GM18519 (cell line): Measurements from ENCODE around the gene FOXA3.
"Not testable (repeated sequence)": the region's sequence is repeated elsewhere in the genome, so short reads cannot be mapped to it uniquely, and the experiment has no call there.

Experiments used
- ATAC-seq: cut with Tn5 transposase; IDR thresholded peaks from one replicate; pipeline ENCODE4 v1.9.1; 2021; ENCODE audit warnings: mild to moderate bottlenecking, moderate library complexity; ENCODE audit not compliant: unreplicated experiment, low FRiP score

The FOXA3 gene

DNA sequence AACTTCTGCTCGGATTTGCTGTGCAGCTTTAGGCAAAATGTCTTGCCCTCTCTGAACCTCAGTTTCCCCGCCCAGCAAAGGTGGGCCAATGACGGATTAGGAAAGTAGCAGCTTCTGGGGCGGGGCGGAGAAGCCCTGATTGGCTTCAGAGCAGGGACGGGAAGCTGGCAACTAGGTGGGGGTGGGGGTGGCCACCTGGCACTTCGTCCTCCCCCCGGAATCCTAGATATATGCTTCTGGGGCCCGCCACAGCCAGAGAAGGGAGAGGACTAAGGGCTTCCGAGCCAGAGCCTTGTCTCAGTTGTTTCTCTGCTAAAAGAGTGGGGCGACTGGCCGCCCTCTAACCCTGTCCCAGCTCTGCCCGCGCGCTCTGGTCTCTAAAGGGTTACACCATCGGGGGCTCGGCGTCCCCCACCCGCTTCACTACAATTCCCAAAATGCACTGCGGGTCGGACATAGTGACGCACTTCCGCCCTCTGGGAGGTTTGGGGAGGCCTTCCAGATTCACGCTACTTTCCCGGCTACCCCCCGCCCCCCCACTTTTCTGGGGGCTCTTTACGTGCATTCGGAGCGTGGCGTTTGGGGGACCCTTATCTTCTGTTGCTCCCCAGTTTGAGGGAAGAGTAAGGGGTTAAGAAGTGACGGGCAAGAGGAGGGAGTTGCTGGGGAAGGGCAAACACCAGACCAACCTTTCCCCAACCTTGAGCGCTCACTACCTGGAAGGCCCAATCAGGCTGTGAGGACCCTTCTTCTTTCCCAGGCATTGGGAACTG, 22.5 kb downstream of the FOXA3 start:
- ATAC-seq, result peak; percentile 39

DNA sequence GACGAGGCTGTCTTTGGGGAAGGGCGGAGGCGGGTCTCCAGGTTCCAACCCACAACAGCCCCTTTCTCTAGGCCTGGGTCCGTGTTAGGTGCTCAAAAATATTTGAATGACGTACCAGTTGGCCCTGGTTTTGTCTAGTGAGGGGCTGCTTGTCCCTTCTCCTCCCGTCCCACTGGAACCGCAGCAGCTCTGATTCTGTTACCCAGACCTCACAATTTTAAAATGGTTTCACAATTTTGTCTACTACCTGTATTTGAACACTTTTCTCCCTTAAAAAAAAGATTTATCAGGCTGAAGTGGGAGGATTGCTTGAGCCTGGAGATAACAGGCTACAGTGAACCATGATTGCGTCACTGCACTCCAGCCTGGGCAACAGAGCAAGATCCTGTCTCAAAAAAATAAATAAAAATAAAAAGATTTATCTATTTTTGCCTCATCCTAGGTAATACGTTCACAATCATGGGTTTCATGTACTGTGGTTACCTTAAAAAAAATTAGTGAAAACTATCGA, 23.1 kb downstream of the FOXA3 start:
- ATAC-seq, result no peak

DNA sequence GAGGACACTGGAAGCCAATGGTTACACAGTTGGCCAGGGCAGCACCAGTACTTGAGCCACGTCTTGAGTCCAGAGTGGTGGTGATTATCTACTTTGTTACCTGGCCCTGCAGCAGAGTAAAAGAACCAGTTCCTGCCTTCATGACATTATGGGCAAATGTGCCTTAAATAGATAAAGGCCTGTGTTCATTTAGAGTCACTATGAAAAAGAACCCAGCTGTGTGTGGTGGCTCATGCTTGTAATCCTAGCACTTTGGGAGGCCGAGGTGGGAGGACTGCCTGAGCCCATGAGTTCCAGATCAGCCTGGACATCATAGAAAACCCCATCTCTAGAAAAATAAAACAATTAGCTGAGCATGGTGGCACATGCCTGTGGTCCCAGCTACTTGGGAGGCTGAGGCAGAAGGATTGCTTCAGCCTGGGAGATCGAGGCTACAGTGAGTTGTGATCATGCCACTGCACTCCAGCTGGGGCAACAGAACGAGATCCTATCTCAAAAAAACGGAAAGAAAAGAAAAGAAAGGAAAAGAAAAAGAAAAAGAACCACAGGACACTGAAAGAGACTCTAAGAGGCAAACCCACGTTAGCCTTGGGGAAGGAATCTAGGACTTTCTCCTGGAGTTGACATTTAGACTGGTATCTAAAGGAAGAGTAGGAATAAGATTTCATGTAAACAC, 25.2 kb downstream of the FOXA3 start:
- ATAC-seq, result no peak

DNA sequence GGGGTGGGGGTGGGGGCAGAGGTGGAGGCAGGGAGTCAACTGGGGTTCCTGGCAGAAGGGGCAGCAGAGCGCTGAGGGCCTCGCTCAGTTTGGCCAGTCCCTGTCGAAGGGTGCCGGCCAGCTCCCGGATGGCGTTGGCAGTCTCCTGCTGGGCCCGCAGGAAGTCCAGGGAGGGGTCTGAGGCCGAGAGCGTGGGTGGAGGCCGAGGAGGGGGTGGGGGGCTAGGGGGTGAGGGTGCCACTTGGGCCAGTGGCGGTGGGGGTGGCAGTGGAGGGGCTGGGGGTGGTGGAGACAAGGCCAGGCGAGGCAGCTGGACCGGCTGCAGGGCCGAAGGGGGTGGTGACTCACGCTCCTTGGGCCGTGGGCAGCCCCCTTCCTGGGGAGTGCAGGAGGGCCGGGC, 26.8 kb downstream of the FOXA3 start:
- no peak for ATAC-seq

DNA sequence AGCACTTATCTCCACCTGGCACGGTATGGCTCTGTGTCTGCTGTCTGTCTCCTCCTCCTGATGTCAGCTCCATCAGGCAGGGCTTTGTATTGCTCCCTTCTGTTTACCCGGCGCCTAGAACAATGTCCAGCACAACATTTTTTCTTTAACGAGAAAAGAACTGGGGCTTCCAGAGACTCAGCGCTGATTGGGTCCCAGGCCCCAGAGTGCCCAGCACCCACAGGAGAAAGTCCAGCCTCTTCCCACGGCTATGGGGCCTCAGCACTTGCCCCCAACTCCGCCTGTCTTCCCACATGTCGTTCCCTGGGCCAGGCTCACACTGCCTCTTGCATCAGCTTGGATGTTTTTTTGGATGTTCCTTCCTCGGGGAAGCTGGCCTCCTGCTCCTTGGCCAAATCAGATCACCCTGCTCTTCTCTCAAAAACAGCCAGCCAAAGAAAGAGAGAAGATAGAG, 31.4 kb downstream of the FOXA3 start:
- ATAC-seq, result no peak

DNA sequence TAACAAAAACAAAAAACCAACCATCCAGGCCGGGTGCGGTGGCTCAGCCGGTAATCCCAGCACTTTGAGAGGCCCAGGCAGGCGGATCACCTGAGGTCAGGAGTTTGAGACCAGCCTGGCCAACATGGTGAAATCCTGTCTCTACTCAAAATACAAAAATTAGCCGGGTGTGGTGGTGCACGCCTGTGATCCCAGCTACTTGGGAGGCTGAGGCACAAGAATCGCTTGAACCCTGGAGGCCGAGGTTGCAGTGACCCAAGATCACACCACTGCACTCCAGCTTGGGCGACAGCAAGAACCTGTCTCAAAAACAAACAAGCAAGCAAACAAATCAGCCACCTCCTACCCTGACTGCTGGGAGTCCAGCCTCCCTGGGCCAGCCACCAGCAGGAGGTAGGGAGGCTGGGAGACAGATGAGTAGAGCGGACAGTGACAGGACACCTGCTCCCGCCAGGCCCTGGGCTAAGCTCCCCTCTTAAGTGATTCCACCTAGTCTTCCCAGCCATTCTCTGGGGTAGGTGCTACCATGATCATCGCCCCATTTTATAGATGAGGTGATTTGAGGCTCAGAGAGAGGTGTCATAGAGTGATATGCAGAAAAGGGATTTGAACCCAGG, 32.0 kb downstream of the FOXA3 start:
- not testable (repeated sequence) for ATAC-seq

DNA sequence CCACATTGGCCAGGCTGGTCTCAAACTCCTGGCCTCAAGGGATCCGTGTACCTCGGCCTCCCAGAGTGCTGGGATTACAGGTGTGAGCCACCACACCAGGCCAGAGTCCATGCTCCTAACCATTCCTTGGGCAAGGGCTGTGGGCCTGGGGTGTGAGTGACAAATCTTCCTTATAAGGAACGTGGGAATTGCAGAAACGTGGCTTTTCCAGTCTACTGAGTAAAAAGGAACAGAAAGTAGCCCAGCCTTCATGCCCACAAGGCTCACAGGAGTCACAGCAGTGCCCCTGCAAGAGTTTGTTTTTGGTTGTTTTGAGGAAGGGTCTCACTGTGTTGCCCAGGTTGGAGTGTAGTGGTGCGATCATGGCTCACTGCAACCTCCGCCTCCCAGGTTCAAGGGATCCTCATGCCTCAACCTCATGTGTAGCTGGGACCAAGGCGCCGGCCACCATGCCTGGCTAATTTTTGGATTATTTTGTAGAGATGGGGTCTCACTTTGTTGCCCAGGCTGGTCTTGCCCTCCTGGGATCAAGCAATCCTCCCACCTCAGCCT, 33.2 kb downstream of the FOXA3 start:
- no peak for ATAC-seq

DNA sequence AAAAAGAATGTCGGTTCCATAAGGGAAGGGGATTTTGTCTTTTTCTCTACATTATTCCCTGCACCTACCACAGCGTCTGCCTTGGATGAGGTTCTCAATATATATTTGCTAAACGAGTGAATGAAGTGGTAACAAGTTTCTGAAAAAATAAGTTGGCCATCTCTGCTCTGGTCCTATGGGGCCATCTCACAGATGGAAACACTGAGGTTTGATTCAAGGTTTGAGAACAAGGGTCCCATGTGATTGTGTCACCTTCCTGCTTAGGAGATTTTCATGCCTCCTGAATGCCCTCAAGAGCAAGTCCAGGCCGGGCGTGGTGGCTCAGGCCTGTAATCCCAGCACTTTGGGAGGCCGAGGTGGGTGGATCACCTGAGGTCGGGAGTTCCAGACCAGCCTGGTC, 35.1 kb downstream of the FOXA3 start:
- ATAC-seq, result no peak

DNA sequence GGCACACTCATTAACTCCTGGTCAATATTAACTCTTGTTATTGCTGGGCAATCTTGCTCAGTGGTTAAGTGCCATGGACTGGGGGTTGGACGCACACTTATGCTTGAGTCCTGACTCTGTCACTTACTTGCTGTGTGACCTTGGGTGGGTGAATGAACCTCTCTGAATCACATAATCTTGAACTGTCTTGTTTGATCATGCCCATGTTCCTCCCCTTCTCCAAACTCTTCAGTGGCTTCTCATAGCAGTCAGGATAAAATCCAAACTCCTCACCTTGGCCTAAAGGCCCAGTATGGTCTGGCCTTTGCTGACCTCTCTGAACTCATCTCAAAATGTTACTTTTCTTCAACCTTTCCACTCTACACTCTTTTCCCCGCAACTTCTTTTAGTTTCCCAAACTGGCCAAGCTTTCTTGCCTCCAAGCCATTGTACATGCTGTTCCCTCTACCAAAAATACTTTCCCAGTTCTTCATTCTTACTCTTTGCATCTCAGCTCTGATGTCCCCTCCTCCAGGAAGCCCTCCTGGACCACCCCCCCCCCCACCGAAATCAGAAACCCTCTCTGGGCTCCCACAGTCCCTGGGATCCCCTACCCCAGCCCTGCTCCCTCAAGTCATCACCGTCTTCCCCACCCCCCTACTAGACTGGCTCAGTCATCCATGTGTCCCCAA, 35.9 kb downstream of the FOXA3 start:
- ATAC-seq, result no peak

DNA sequence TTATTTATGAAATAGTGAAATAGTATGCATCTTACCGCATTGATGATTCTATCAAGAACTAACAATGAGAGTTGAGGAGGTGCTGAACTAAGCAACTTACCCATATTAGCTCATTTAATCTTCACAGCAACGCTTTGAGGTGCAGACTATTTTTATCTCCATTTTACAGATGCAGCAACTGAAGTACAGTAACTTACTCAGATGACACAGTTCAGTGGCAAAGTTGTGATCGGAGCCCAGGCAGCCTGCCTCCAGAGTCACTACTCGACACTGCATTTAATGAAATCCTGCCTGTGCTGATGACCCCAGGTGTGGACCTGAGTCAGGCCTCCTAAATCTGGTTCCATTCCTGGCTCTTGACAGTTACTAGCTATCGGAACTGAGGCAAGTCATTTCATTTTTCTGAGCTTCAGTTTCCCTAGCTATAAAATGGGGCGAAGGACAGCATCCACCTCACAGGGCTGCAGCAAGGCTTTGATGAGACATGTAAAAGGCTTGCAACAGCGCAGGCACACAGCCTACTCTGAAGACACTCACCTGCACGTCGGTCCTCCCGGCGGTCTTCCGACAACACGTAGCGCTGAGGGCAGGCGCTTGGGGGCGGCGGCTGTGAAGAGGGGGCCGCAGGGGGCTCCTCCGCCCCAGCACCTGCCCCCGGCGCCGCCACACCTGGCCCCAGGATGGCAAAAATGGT, 36.8 kb downstream of the FOXA3 start:
- ATAC-seq, result no peak

DNA sequence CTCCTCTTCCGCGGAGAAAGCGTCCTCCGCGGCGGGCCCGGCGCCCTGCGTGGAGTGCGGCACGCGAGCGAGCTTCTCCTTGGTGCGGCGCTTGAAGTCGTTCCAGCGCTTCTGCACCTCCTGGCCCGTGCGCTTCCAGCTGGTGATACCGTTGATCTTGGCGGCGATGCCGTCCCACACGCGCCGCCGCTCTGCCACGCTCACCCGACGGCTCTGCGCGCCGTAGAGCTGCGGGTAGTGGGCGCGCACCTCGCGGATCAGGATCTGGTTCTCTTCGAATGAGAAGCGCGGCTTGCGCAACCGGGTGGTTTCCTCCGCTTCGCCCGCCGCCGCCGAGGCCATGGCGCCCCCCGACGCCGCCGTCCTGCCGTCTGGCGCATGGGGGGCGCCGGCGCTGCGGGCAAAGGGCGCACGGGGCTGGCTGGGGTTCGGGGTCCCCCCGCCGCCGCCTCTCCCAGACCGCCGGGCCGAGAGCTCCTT, 37.3 kb downstream of the FOXA3 start:
- ATAC-seq, result no peak

DNA sequence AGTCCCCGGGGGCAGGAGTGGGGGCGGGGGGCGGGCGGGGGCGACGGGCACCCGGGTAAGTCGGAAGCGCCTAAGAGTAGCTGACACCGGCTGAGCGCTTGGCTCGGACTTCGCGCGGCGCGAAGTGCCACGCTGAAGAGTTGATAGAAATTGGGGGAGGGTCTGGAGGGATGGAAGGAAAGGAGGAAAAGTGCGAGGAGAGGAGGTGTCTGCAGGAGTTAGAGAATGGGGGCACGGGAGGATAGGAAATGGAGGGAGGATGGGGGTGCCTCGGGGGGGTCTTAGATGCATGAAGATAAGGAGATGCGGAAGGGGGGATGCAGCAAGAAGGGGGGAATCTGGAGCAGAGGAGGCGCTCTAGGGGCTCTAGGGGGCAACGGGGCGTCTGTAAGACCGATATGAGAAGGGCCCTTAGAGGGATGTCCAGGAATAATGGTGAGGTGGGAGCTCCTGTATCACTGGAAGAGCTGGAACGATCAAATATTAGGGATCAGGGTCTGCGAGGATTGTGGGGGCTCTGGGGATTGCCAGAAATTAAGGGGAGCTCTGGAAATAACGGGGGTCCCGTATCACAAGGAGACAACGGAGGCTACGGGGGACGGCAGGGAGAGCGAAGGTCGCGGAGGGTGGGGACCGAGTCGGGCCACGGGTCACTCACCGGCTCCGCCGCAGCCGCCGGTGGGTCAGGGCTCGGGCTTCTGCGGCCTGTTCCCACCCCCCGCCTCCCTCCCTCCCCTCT, 38.0 kb downstream of the FOXA3 start, which contains the start of gene MYPOP:
TSS of gene MYPOP (minus strand) at position 702 of the 739 bp plus-strand sequence. CDS start 840 bp downstream, outside the sequence.
- ATAC-seq, result no peak

DNA sequence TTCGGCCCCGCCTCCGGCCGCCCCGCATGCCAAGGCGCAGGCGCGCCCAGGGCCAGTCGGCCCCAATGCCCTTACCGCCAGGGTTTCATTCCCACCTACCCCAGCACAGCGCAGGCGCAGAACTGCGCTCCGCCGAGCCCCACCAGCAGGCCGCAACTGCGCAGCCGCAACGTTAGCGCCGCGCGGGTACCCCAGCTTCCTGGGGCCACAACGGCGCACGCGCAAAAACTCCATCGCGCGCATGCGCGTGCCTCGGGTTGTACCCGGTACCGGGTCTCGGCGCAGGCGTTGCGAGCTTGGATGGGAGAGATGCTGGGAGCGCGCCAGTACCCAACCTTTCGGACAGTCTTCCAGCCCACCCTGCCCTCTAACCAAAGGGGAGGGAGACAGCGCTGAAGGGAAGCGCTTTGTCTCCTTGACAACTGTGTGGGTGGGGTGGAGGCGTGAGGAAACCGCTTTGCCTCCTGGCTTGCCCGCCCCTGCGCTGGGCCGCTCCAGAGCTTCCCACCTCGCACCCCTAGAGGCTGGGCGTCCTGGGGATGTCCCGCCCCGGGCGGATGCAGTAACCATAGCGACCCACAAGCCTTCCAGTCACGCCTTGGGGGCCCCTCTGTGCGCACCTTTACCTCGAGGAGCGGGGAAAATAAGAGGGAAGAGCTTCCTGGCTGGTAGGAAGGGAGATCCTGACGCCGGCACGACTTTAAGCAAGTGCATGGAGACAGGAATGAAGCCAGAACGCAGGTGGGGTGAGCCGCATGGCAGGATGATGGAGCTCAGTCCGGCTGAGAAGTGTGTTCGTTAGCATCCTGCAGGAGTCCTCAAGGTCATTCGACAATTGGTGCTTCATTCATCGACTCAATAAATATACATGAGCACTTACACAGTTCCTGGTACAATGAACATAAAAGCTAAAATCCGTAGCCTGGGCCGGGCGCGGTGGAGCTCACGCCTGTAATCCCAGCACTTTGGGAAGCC, 38.8 kb downstream of the FOXA3 start:
- ATAC-seq, result peak; percentile 84

DNA sequence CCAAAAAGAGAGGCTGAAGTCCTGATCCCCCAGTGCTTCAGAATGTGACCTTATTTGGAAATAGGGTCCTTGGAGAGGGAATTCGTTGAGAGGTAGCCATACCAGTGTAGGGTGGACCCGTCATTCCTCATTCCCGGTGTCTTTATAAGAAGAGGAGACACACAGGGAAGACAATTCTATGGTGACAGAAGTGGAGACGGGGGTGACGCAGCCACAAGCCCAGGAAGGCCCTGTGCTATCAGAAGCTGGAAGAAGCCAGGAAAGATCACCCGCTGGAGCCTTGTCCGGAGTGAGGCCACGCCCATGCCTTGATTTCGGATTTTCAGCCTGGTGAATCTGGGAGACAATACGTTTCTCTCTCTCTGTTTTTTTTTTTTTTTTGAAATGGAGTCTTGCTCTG, 40.9 kb downstream of the FOXA3 start:
- no peak for ATAC-seq

DNA sequence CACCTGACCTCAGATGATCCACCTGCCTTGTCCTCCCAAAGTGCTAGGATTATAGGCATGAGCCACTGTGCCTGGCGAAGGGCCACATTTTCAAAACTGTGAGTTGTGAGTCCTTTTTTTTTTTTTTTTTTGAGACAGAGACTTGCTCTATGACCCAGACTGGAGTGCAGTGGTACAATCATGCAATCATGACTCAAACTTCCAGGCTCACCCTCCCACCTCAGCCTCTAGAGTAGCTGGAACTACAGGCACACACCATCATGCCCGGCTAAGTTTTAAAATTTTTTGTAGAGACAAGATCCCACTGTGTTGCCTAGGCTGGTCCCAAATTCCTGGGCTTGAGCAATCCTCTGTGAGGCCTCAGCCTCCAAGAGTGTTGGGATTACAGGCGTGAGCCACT, 42.1 kb downstream of the FOXA3 start:
- no peak for ATAC-seq

DNA sequence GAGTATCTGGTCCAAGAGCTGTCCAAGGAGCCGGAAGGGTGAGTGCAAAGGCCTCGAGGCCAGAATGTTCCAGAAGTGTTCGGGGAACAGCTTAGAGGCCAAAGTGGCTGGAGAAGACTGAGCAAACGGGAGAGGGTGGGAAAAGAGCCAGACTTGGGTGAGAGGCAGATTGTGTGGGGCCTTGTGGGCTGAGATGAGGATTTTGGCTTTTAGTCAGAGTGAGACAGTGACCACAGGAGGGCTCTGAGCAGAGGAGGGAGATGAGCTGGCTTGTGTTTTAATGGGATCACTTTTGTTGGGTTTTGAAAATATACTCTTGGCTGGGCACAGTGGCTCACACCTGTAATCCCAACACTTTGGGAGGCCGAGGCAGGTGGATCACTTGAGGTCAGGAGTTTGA, 44.8 kb downstream of the FOXA3 start:
- no peak for ATAC-seq

DNA sequence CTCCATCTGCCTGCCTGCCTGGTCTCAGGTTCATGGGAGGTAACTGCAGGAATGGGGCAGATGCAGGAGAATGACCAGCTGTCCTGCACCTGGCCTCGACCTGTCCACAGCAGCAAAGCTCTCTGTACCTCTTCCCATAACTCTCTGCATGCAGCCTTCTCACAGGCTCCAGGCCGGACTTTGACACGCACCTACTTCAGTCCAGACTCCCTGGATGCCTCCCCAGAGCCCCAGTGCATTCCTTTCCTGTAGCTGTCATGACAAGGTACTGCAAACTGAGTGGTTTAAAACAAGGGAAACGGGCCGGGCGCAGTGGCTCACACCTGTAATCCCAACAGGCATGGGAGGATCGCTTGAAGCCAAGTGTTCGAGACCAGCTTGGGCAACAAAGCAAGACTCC, 47.2 kb downstream of the FOXA3 start:
- ATAC-seq, result no peak
